H1 (cell line): ENCODE data around the gene RIN3.

Source experiments
- ASH2L ChIP-seq: fragments of 200-600, 300-600 bp; sonication (generic); IDR thresholded peaks from one replicate; pipeline ENCODE4 v1.7.1; 2017; ENCODE audit warnings: low read length
- EP300 ChIP-seq, 2 experiments: IDR thresholded peaks; 1 replicate in 1 of 2; 2 replicates in 1 of 2; pipeline ENCODE4 v1.6.1; 2011 to 2012; ENCODE audit warnings: low read depth in 2 of 2, low read length in 2 of 2, mild to moderate bottlenecking in 2 of 2, borderline replicate concordance in 1 of 2, inconsistent platforms in 1 of 2, moderate library complexity in 1 of 2
- JUND ChIP-seq: IDR thresholded peaks from 2 replicates; pipeline ENCODE4 v1.6.1; 2011; ENCODE audit warnings: mild to moderate bottlenecking, improper control_type of control experiment, low read length
- NRF1 ChIP-seq: IDR thresholded peaks from 2 replicates; pipeline ENCODE4 v1.6.1; 2011; ENCODE audit warnings: mild to moderate bottlenecking, low read depth, low read length, improper control_type of control experiment
- POLR2A ChIP-seq, 2 experiments: IDR thresholded peaks; 1 replicate in 1 of 2; 2 replicates in 1 of 2; pipeline ENCODE4 v1.6.1; 2011; ENCODE audit warnings: low read depth in 2 of 2, low read length in 2 of 2, mild to moderate bottlenecking in 2 of 2; ENCODE audit errors: control extremely low read depth in 1 of 2
- POLR2AphosphoS5 ChIP-seq: IDR thresholded peaks from 2 replicates; pipeline ENCODE4 v1.6.1; 2011; ENCODE audit warnings: low read depth, low read length
- RBBP5 ChIP-seq: IDR thresholded peaks from 2 replicates; pipeline ENCODE4 v1.7.1; 2012; ENCODE audit warnings: low read depth, mild to moderate bottlenecking, inconsistent platforms, low read length, moderate library complexity, borderline replicate concordance
- SUZ12 ChIP-seq: fragments of 200-600 bp; sonication (generic); IDR thresholded peaks from 2 replicates; pipeline ENCODE4 v1.6.1; 2012; ENCODE audit warnings: mild to moderate bottlenecking, inconsistent platforms, low read length, moderate library complexity, mixed read lengths
- TAF1 ChIP-seq: IDR thresholded peaks from 2 replicates; pipeline ENCODE4 v1.6.1; 2011; ENCODE audit warnings: mild to moderate bottlenecking, low read depth, low read length
- TAF7 ChIP-seq: optimal IDR thresholded peaks from 2 replicates; pipeline ENCODE3; 2011; ENCODE audit warnings: low read depth, mild to moderate bottlenecking, inconsistent platforms, low read length, moderate library complexity, borderline replicate concordance
- TF ChIP-seq, protein P1 (sequence below): IDR thresholded peaks from 2 replicates; pipeline ENCODE4 v1.6.1; 2011; ENCODE audit warnings: low read depth, mild to moderate bottlenecking, low read length; ENCODE audit not compliant: insufficient read depth
- TF ChIP-seq, protein P2 (sequence below): IDR thresholded peaks from 2 replicates; pipeline ENCODE4 v1.6.1; 2012; ENCODE audit warnings: inconsistent platforms
- TF ChIP-seq, protein P3 (sequence below), 3 experiments: IDR thresholded peaks; 1 replicate in 2 of 3; 2 replicates in 1 of 3; pipeline versions ENCODE4 v1.5.1 to v1.6.1; 2011; ENCODE audit warnings: low read length in 3 of 3, mild to moderate bottlenecking in 3 of 3, inconsistent platforms in 2 of 3, low read depth in 1 of 3, moderate library complexity in 1 of 3; ENCODE audit not compliant: insufficient read depth in 1 of 3; ENCODE audit errors: control extremely low read depth in 1 of 3
- TF ChIP-seq, protein P4 (sequence below): IDR thresholded peaks from 2 replicates; pipeline ENCODE4 v1.6.1; 2011; ENCODE audit warnings: low read length, improper control_type of control experiment

DNA sequence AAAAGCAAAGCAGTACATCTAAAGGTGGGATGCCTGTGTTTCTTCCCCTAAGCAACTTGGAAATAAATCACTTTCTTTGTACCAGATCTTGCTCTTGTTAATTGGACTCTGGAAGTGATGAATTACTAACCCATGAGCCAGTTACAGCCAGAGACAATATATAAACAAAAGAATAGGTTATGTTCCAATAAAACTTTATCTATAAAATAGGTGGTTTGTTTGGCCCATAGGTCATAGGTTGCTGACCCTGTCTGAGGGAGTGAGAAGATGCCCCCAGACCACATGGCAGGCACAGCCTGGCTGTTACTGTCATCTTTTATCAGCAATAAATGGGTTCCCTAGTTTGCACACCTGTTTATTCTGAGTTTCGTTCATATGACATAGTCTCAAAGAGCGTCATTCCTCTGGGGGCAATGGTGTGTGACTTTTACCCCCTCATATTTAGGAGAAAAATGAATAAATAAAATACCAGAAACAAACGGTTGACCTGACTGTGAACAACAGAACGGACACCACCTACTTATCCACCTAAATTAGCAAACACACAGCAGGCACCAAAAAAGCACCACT lies 224.1 kb downstream of the RIN3 start:
- TF ChIP-seq, protein P1, sequence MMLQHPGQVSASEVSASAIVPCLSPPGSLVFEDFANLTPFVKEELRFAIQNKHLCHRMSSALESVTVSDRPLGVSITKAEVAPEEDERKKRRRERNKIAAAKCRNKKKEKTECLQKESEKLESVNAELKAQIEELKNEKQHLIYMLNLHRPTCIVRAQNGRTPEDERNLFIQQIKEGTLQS: no peak
- TF ChIP-seq, protein P2, sequence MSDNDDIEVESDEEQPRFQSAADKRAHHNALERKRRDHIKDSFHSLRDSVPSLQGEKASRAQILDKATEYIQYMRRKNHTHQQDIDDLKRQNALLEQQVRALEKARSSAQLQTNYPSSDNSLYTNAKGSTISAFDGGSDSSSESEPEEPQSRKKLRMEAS: no peak
- no peak for TF ChIP-seq TAF1
- no peak for TF ChIP-seq POLR2A (IDR thresholded peaks at IDR 0.05; ENCODE audit: control extremely low read depth in 1 of 2, low read depth in 2 of 2, low read length in 2 of 2)
- no peak for TF ChIP-seq EP300 (IDR thresholded peaks at IDR 0.05; ENCODE audit: borderline replicate concordance in 1 of 2, low read depth in 2 of 2, low read length in 2 of 2)
- TF ChIP-seq RBBP5: no peak
- no peak for TF ChIP-seq NRF1
- no peak for TF ChIP-seq JUND
- TF ChIP-seq, protein P3, sequence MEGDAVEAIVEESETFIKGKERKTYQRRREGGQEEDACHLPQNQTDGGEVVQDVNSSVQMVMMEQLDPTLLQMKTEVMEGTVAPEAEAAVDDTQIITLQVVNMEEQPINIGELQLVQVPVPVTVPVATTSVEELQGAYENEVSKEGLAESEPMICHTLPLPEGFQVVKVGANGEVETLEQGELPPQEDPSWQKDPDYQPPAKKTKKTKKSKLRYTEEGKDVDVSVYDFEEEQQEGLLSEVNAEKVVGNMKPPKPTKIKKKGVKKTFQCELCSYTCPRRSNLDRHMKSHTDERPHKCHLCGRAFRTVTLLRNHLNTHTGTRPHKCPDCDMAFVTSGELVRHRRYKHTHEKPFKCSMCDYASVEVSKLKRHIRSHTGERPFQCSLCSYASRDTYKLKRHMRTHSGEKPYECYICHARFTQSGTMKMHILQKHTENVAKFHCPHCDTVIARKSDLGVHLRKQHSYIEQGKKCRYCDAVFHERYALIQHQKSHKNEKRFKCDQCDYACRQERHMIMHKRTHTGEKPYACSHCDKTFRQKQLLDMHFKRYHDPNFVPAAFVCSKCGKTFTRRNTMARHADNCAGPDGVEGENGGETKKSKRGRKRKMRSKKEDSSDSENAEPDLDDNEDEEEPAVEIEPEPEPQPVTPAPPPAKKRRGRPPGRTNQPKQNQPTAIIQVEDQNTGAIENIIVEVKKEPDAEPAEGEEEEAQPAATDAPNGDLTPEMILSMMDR (IDR thresholded peaks at IDR 0.05; ENCODE audit: control extremely low read depth in 1 of 3, insufficient read depth in 1 of 3, low read depth in 1 of 3, low read length in 3 of 3): no peak
- TF ChIP-seq TAF7: no peak
- TF ChIP-seq POLR2AphosphoS5: no peak
- TF ChIP-seq, protein P4, sequence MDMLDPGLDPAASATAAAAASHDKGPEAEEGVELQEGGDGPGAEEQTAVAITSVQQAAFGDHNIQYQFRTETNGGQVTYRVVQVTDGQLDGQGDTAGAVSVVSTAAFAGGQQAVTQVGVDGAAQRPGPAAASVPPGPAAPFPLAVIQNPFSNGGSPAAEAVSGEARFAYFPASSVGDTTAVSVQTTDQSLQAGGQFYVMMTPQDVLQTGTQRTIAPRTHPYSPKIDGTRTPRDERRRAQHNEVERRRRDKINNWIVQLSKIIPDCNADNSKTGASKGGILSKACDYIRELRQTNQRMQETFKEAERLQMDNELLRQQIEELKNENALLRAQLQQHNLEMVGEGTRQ: no peak
- TF ChIP-seq ASH2L: no peak
- TF ChIP-seq SUZ12: no peak
